Body of pancreas (tissue), 4 donors: Measurements from ENCODE around the gene MED12L.

Experiments used
- POLR2A ChIP-seq, 3 donors: fragments of 450-650 bp; IDR thresholded peaks; one replicate each; pipeline ENCODE4 v1.6.1; 2016; ENCODE audit warnings: antibody characterized with exemption in 3 of 3, mild to moderate bottlenecking in 2 of 3
- TF ChIP-seq, protein P1 (sequence below), 7 experiments: fragments of 450-650 bp in 4 of 7; fragments of 200-600 bp in 3 of 7; sonication (generic) in 3 of 7; IDR thresholded peaks; one replicate each; pipeline ENCODE4 v1.5.1; 2016 to 2019; ENCODE audit warnings: antibody characterized with exemption in 7 of 7

DNA sequence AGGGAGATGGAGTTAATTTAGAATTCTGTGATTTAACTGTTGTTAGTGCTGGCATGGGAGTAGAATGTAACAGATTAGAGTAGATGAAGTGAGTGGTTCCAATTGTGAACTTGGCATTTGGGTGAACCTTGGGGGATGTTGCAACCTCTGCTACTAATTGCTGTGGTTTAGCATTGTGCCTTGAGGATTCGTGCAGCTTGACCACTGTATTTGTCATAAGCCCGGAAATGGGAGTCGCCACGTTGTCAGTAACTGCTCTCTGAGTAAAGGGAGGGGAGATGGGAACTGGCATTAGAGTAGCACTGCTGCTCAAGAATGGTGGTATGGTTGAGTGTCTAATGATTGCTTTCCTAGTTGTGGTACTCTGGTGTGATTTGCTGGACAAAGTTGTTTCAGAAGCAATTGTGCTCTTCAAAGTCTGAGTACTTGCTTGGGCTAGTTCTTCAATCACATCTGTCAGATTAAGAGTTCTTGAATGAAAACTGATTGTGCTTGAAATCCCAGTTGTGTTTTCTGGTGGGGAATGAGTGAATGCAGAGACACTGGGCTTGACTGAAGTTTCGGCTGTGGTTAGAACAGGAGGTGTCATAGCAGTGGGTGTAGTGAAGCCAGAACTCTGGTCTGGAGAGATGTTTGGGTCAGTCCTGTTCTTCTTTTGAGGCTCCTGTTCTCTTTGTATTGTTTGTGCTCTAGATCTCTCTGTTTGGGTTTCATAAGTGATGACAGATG is 360.0 kb downstream of the MED12L start:
- no peak for TF ChIP-seq POLR2A (IDR thresholded peaks at IDR 0.05)
- TF ChIP-seq, protein P1, sequence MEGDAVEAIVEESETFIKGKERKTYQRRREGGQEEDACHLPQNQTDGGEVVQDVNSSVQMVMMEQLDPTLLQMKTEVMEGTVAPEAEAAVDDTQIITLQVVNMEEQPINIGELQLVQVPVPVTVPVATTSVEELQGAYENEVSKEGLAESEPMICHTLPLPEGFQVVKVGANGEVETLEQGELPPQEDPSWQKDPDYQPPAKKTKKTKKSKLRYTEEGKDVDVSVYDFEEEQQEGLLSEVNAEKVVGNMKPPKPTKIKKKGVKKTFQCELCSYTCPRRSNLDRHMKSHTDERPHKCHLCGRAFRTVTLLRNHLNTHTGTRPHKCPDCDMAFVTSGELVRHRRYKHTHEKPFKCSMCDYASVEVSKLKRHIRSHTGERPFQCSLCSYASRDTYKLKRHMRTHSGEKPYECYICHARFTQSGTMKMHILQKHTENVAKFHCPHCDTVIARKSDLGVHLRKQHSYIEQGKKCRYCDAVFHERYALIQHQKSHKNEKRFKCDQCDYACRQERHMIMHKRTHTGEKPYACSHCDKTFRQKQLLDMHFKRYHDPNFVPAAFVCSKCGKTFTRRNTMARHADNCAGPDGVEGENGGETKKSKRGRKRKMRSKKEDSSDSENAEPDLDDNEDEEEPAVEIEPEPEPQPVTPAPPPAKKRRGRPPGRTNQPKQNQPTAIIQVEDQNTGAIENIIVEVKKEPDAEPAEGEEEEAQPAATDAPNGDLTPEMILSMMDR (IDR thresholded peaks at IDR 0.05): no peak
